IMR-90 (cell line): ENCODE results near the gene CTNNAL1. TPM values are rescaled to one million over a fixed set of nuclear protein-coding genes. Genes with fewer than 3 reads are reported as not detected.

Experiments used
- ATAC-seq: fragments of 200-7000 bp; cut with Tn5 transposase; 2 replicates; pipeline ENCODE4 v1.9.1; 2020; ENCODE audit warnings: low read depth, mild to moderate bottlenecking, moderate library complexity
- BruUV-seq: library from RNA; stranded (reverse); fragments of 400-500 nt; replicated peaks from 2 replicates; lab custom pipeline; 2021; lab: Mats Ljungman, UMichigan
- CTCF ChIA-PET: fragments of 300-600 bp; formaldehyde crosslinking; extraction: SDS; loops from one replicate; lab custom pipeline; 2021; ENCODE audit warnings: antibody characterized with exemption; lab: Yijun Ruan, JAX
- POLR2A ChIA-PET: fragments of 300-600 bp; sonication (Branson Sonifier 250); formaldehyde crosslinking; loops from one replicate; lab custom pipeline; 2022; ENCODE audit warnings: antibody characterized with exemption; ENCODE audit not compliant: unreplicated experiment; lab: Charles Lee
- DNase-seq: peaks from one replicate; pipeline ENCODE4 v3.0.0; 2013
- H2AFZ ChIP-seq: replicated peaks from 2 replicates; pipeline ENCODE3; 2013; ENCODE audit warnings: low read length, mild to moderate bottlenecking; ENCODE audit not compliant: poor library complexity
- H2AK5ac ChIP-seq: 2 replicates; pipeline ENCODE4 v1.6.1; 2013; ENCODE audit warnings: low read depth, low read length, inconsistent platforms
- H2AK9ac ChIP-seq: replicated peaks from 2 replicates; pipeline ENCODE3; 2013; ENCODE audit warnings: mild to moderate bottlenecking, low read depth, low read length, moderate library complexity; ENCODE audit not compliant: poor library complexity
- H2BK120ac ChIP-seq: 2 replicates; pipeline ENCODE4 v1.6.1; 2013; ENCODE audit warnings: low read depth, low read length, inconsistent platforms
- H2BK15ac ChIP-seq: 3 replicates; pipeline ENCODE4 v1.6.1; 2013; ENCODE audit warnings: low read depth, low read length, inconsistent platforms
- H2BK20ac ChIP-seq: 2 replicates; pipeline ENCODE4 v1.6.1; 2013; ENCODE audit warnings: low read depth, mild to moderate bottlenecking, inconsistent platforms, low read length, moderate library complexity
- H2BK5ac ChIP-seq: 2 replicates; pipeline ENCODE4 v1.6.1; 2013; ENCODE audit warnings: mild to moderate bottlenecking, low read depth, low read length, inconsistent platforms; ENCODE audit not compliant: poor library complexity, severe bottlenecking
- H3K14ac ChIP-seq: replicated peaks from 2 replicates; pipeline ENCODE4 v1.6.1; 2013; ENCODE audit warnings: low read depth, low read length, inconsistent platforms
- H3K18ac ChIP-seq: 2 replicates; pipeline ENCODE4 v1.6.1; 2013; ENCODE audit warnings: low read depth, low read length, control low read depth
- H3K23ac ChIP-seq: 2 replicates; pipeline ENCODE4 v1.6.1; 2013; ENCODE audit warnings: low read depth, low read length, inconsistent platforms
- H3K27ac ChIP-seq: 2 replicates; pipeline ENCODE4 v1.5.1; 2013; ENCODE audit warnings: mild to moderate bottlenecking, control low read depth, low read length; ENCODE audit not compliant: insufficient read depth
- H3K27me3 ChIP-seq: 2 replicates; pipeline ENCODE4 v1.6.1; 2013; ENCODE audit warnings: low read length; ENCODE audit not compliant: control insufficient read depth, insufficient read depth
- H3K36me3 ChIP-seq: 2 replicates; pipeline ENCODE4 v1.6.1; 2013; ENCODE audit warnings: low read length, mixed read lengths; ENCODE audit not compliant: control insufficient read depth, insufficient read depth
- H3K4ac ChIP-seq: 2 replicates; pipeline ENCODE4 v1.6.1; 2013; ENCODE audit warnings: low read depth, low read length, inconsistent platforms
- H3K4me1 ChIP-seq: 2 replicates; pipeline ENCODE4 v1.6.1; 2013; ENCODE audit warnings: low read length, mixed read lengths; ENCODE audit not compliant: control insufficient read depth, insufficient read depth
- H3K4me2 ChIP-seq: 2 replicates; pipeline ENCODE4 v1.6.1; 2013; ENCODE audit warnings: low read depth, mild to moderate bottlenecking, control low read depth, low read length, moderate library complexity
- H3K4me3 ChIP-seq: 2 replicates; pipeline ENCODE4 v1.5.1; 2013; ENCODE audit warnings: low read depth, mild to moderate bottlenecking, control low read depth, low read length, moderate library complexity; ENCODE audit not compliant: insufficient read depth
- H3K56ac ChIP-seq: 2 replicates; pipeline ENCODE4 v1.6.1; 2013; ENCODE audit warnings: low read length, inconsistent platforms; ENCODE audit not compliant: insufficient read depth; ENCODE audit errors: extremely low read depth
- H3K79me1 ChIP-seq, 2 experiments: 2 replicates each; pipeline ENCODE4 v1.6.1; 2013; ENCODE audit warnings: low read length in 2 of 2, inconsistent platforms in 1 of 2, low read depth in 1 of 2
- H3K9ac ChIP-seq: 2 replicates; pipeline ENCODE4 v1.6.1; 2013; ENCODE audit warnings: low read depth, low read length, control low read depth
- H3K9me1 ChIP-seq: 2 replicates; pipeline ENCODE4 v1.6.1; 2013; ENCODE audit warnings: low read length, inconsistent platforms; ENCODE audit not compliant: insufficient read depth
- H3K9me3 ChIP-seq: 2 replicates; pipeline ENCODE4 v1.6.1; 2013; ENCODE audit warnings: low read length; ENCODE audit not compliant: control insufficient read depth, insufficient read depth
- H4K20me1 ChIP-seq: 2 replicates; pipeline ENCODE4 v1.6.1; 2013; ENCODE audit warnings: low read length, inconsistent platforms; ENCODE audit not compliant: insufficient read depth
- H4K5ac ChIP-seq: 2 replicates; pipeline ENCODE4 v1.6.1; 2013; ENCODE audit warnings: mild to moderate bottlenecking, low read depth, low read length, control low read depth
- H4K8ac ChIP-seq, 2 experiments: 2 replicates each; pipeline ENCODE4 v1.6.1; 2013; ENCODE audit warnings: low read depth in 2 of 2, low read length in 2 of 2, control low read depth in 1 of 2, inconsistent platforms in 1 of 2
- H4K91ac ChIP-seq: 2 replicates; pipeline ENCODE4 v1.6.1; 2013; ENCODE audit warnings: low read depth, low read length, inconsistent platforms; ENCODE audit not compliant: insufficient read depth
- CEBPB ChIP-seq: IDR thresholded peaks from 2 replicates; pipeline ENCODE4 v1.6.1; 2012; ENCODE audit warnings: low read depth, low read length, improper control_type of control experiment
- FOS ChIP-seq: fragments of 150-350 bp; IDR thresholded peaks from 2 replicates; pipeline ENCODE4 v1.6.1; 2016; ENCODE audit warnings: low read depth, low read length
- MAFK ChIP-seq: IDR thresholded peaks from 2 replicates; pipeline ENCODE4 v1.6.1; 2012; ENCODE audit warnings: low read depth, low read length, improper control_type of control experiment
- MAZ ChIP-seq: IDR thresholded peaks from 2 replicates; pipeline ENCODE4 v1.6.1; 2012; ENCODE audit warnings: low read depth, mild to moderate bottlenecking, low read length, improper control_type of control experiment, moderate library complexity, borderline replicate concordance
- MXI1 ChIP-seq: IDR thresholded peaks from 2 replicates; pipeline ENCODE4 v1.6.1; 2012; ENCODE audit warnings: low read depth, mild to moderate bottlenecking, low read length, moderate library complexity, borderline replicate concordance
- NFE2L2 ChIP-seq: fragments of 150-350 bp; IDR thresholded peaks from 2 replicates; pipeline ENCODE4 v1.6.1; 2016; ENCODE audit warnings: low read depth, mild to moderate bottlenecking, low read length
- RAD21 ChIP-seq: IDR thresholded peaks from 2 replicates; pipeline ENCODE4 v1.6.1; 2012; ENCODE audit warnings: low read length, improper control_type of control experiment
- RFX5 ChIP-seq: IDR thresholded peaks from 2 replicates; pipeline ENCODE4 v1.8.0; 2012; ENCODE audit warnings: low read depth, mild to moderate bottlenecking, low read length, moderate library complexity
- WGBS, 2 experiments: methylation state at CpG; one replicate each; pipeline versions ENCODE4 v1.1.5 to v1.1.7; 2013; ENCODE audit warnings: missing lambda C conversion rate in 2 of 2; ENCODE audit not compliant: insufficient read length in 1 of 2; ENCODE audit errors: extremely low coverage in 2 of 2; 5-methylcytosine and 5-hydroxymethylcytosine counted together
- dilution Hi-C: fragments of 300-500 bp; cut with HindIII; formaldehyde crosslinking; loops from one replicate; pipeline ENCODE4 v1.14.3; 2018; ENCODE audit warnings: low sequenced_read_pairs; ENCODE audit not compliant: unreplicated experiment
- in situ Hi-C: fragments of 300-500 bp; cut with MboI; formaldehyde crosslinking; loops from 3 replicates; pipeline ENCODE4 v1.14.3; 2019; ENCODE audit warnings: low sequenced_read_pairs, inconsistent platforms, mixed read lengths
- intact Hi-C: fragments of 100-400 bp; cut with micrococcal nuclease; formaldehyde crosslinking; loops from 2 replicates; pipeline ENCODE4 v1.10.0; 2022
- polyA plus RNA-seq, 3 experiments: library from polyadenylated mRNA; depleted of rRNA; stranded (reverse); fragments of >200 nt; gene quantifications; 2 replicates each; pipeline ENCODE4 v1.2.3, GENCODE V29; 2012; ENCODE audit warnings: low replicate concordance in 1 of 3
- total RNA-seq: library from RNA; depleted of rRNA; stranded (reverse); fragments of >200 nt; gene quantifications from 2 replicates; pipeline ENCODE4 v1.2.3, GENCODE V29; 2012
- TF ChIP-seq, protein P1 (sequence below): fragments of 150-350 bp; IDR thresholded peaks from 2 replicates; pipeline ENCODE4 v1.6.1; 2016; ENCODE audit warnings: low read depth, mild to moderate bottlenecking, low read length, moderate library complexity, borderline replicate concordance
- TF ChIP-seq, protein P2 (sequence below): fragments of 150-350 bp; IDR thresholded peaks from 2 replicates; pipeline ENCODE4 v1.6.1; 2017; ENCODE audit warnings: mild to moderate bottlenecking, antibody characterized with exemption, low read length, low read depth

CTNNAL1 gene
- total and polyA plus RNA-seq, 2 of the 4 experiments (the other 2 are of a cell fraction): 72.3 to 131 TPM

DNA sequence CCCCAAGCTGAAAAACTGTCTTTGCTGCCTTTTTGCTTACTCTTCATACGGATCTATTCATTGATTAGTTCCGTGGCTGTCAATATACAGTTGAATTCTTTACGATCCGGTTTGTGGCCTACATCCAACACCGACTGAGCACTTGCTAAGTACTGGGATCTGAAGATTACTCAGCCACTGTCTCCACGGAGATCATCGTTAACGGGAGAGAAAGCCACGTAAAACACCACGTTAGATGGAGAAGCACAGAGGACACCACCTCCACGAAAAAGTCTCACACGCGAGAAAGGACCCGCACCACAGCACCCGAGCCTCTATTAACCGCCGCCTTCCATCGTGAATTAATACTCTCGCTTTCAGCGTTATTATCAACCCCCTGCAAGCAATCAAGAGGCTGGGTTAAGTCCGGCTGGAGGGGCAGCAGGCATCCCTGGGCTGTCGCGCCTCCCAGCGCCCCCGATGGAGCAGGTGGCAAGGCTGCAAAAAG is 80.0 kb downstream of the CTNNAL1 start:
- ATAC-seq: no peak; the same call in 1 of the 2 replicates
- no TSS peak for BruUV-seq
- H3K36me3 ChIP-seq: peaks cover 3% of the 10 kb centered on the region
- H3K18ac ChIP-seq: no peak overlapping the region
- no peak overlapping the region for H2BK120ac ChIP-seq
- peak overlapping the region; percentile 94 for H3K4me2 ChIP-seq
- peaks cover 16 to 42% of the 10 kb centered on the region in 2 experiments for H3K79me1 ChIP-seq
- H4K8ac ChIP-seq: peak overlapping the region; percentile 49 to 84; a peak in 2 of 4 replicates
- H2AK9ac ChIP-seq: peak overlapping the region; percentile 80
- peak overlapping the region; percentile 94 for H3K23ac ChIP-seq
- H2AFZ ChIP-seq: peak overlapping the region; percentile 100
- no peaks in the 10 kb centered on the region for H3K27me3 ChIP-seq
- peak overlapping the region; percentile 26; the same call in 1 of the 2 replicates for H3K56ac ChIP-seq
- no peak overlapping the region for H4K5ac ChIP-seq
- peak overlapping the region; percentile 15; the same call in 1 of the 2 replicates for H4K91ac ChIP-seq
- H3K4me3 ChIP-seq: peak overlapping the region; percentile 95
- in situ Hi-C loops: no loop called here
- 0 out of 2 replicates have a peak, but pooled peaks cover 4% of the 10 kb centered on the region for H3K9me1 ChIP-seq
- peak overlapping the region; percentile 92 for H3K27ac ChIP-seq
- H3K4me1 ChIP-seq: no peaks in the 10 kb centered on the region; the same call in 1 of the 2 replicates
- dilution Hi-C loops: no loop called here
- DNase-seq: peak; percentile 40
- ChIA-PET POLR2A (no interaction called here), CTCF (no interaction called here)
- H3K14ac ChIP-seq: peak overlapping the region; percentile 92
- no peak for TF ChIP-seq NFE2L2
- TF ChIP-seq, protein P1, sequence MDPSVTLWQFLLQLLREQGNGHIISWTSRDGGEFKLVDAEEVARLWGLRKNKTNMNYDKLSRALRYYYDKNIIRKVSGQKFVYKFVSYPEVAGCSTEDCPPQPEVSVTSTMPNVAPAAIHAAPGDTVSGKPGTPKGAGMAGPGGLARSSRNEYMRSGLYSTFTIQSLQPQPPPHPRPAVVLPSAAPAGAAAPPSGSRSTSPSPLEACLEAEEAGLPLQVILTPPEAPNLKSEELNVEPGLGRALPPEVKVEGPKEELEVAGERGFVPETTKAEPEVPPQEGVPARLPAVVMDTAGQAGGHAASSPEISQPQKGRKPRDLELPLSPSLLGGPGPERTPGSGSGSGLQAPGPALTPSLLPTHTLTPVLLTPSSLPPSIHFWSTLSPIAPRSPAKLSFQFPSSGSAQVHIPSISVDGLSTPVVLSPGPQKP: no peak
- no peak for TF ChIP-seq MAFK
- TF ChIP-seq FOS: no peak
- no peak for TF ChIP-seq RFX5
- no peak; the same call in 1 of the 2 replicates for TF ChIP-seq MXI1
- TF ChIP-seq, protein P2, sequence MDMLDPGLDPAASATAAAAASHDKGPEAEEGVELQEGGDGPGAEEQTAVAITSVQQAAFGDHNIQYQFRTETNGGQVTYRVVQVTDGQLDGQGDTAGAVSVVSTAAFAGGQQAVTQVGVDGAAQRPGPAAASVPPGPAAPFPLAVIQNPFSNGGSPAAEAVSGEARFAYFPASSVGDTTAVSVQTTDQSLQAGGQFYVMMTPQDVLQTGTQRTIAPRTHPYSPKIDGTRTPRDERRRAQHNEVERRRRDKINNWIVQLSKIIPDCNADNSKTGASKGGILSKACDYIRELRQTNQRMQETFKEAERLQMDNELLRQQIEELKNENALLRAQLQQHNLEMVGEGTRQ: no peak
- TF ChIP-seq MAZ: no peak
- no peak for TF ChIP-seq RAD21
- TF ChIP-seq CEBPB: no peak
- peak overlapping the region; percentile 38; the same call in 1 of the 2 replicates for H2AK5ac ChIP-seq
- H3K9ac ChIP-seq: peak overlapping the region; percentile 93
- H2BK5ac ChIP-seq: peak overlapping the region; percentile 12
- intact Hi-C loops: loop anchor here (5.0 kb wide), 1 partner anchor 389 kb away; the partner anchor contains the start of gene EPB41L4B
- peak overlapping the region; percentile 96 for H3K4ac ChIP-seq
- no peaks in the 10 kb centered on the region for H3K9me3 ChIP-seq
- no peak overlapping the region for H2BK15ac ChIP-seq
- H2BK20ac ChIP-seq: no peak overlapping the region
- WGBS, 2 experiments: 4% methylated on average over 7 of the region's 25 CpGs; no CpG with 5 or more reads in 1 of the 2 experiments
- H4K20me1 ChIP-seq: no peaks in the 10 kb centered on the region; the same call in 1 of the 2 replicates
